ENCODE data around the gene PILRA. TPM values are rescaled to one million over a fixed set of nuclear protein-coding genes. Genes with fewer than 3 reads are reported as not detected.
"Not testable (repeated sequence)": the region's sequence is repeated elsewhere in the genome, so short reads cannot be mapped to it uniquely, and the experiment has no call there.

PILRA gene
- total and polyA plus RNA-seq, 8 donors = 1.4 to 10.0 (median 3.1) TPM; not detected in 3

- peaks cover 18 to 77% (median 64%) of the 10 kb centered on the region in 4 donors for H3K36me3 ChIP-seq
- H3K4me3 ChIP-seq = no peak overlapping the region
- 69 to 80% (median 76%) methylated on average over 6 of the region's 6 CpGs for WGBS, 5 donors
- no peak for DNase-seq
- no peaks in the 10 kb centered on the region for H3K27me3 ChIP-seq
- peaks cover 0 to 29% (median 12%) of the 10 kb centered on the region in 4 donors for H3K4me1 ChIP-seq
- no peaks in the 10 kb centered on the region for H3K9me3 ChIP-seq
- TF ChIP-seq POLR2A (IDR thresholded peaks at IDR 0.05) (no peak), EP300 (IDR thresholded peaks at IDR 0.05) (no peak), CTCF (IDR thresholded peaks at IDR 0.05) (no peak), POLR2AphosphoS5 (IDR thresholded peaks at IDR 0.05) (no peak)
- intact Hi-C loops (cut with DNase I; ENCODE audit: low total_unique reads) = no loop called here
- H3K27ac ChIP-seq = peak overlapping the region in 1 of 5 donors; percentile 43
Measured at GRCh38 chr7:100342765-100343164, 30.5 kb upstream of the PILRA start.

GRCh38 chr7:100344124-100344559, 29.1 kb upstream of the PILRA start:
- DNase-seq; intact Hi-C loops (cut with DNase I; ENCODE audit: low total_unique reads); H3K9me3 ChIP-seq; H3K4me3 ChIP-seq; H3K27me3 ChIP-seq: not testable (repeated sequence)
- peak overlapping the region in 3 of 5 donors; percentile 75 to 77 (median 77) for H3K27ac ChIP-seq
- TF ChIP-seq CTCF (IDR thresholded peaks at IDR 0.05) = peak in 1 of 7 experiments; percentile 22
- H3K36me3 ChIP-seq = peaks cover 24 to 79% (median 66%) of the 10 kb centered on the region in 4 donors
- peaks cover 0 to 28% (median 10%) of the 10 kb centered on the region in 4 donors for H3K4me1 ChIP-seq
- 83 to 92% (median 88%) methylated on average over 3 of the region's 4 CpGs for WGBS, 5 donors

GRCh38 chr7:100344560-100345287, 28.6 kb upstream of the PILRA start:
- intact Hi-C loops (cut with DNase I; ENCODE audit: low total_unique reads); H3K9me3 ChIP-seq; H3K4me3 ChIP-seq; H3K27me3 ChIP-seq: not testable (repeated sequence)
- WGBS, 5 donors = 52 to 64% (median 60%) methylated on average over 8 to 9 of the region's 13 CpGs
- Histone ChIP-seq H3K36me3 (peaks cover 27 to 79% (median 69%) of the 10 kb centered on the region in 4 donors), H3K4me1 (peaks cover 0 to 28% (median 10%) of the 10 kb centered on the region in 4 donors), H3K27ac (peak overlapping the region; percentile 11 to 77 (median 75))
- TF ChIP-seq CTCF (IDR thresholded peaks at IDR 0.05) = peak in 2 of 7 experiments; percentile 17 to 37
- peak; percentile 34 to 65 for DNase-seq

GRCh38 chr7:100345288-100345672, 28.0 kb upstream of the PILRA start:
- TF ChIP-seq CTCF (IDR thresholded peaks at IDR 0.05) = peak in 3 of 7 experiments; percentile 27 to 61 (median 54)
- peak; percentile 67 to 82 for DNase-seq
- Histone ChIP-seq H3K36me3 (peaks cover 31 to 82% (median 74%) of the 10 kb centered on the region in 4 donors), H3K4me1 (peaks cover 0 to 28% (median 10%) of the 10 kb centered on the region in 4 donors), H3K27ac (peak overlapping the region in 3 of 5 donors; percentile 38 to 77 (median 75))
- WGBS, 5 donors = 0 to 3% (median 0%) methylated on average over 2 to 3 of the region's 5 CpGs
- H3K4me3 ChIP-seq; H3K27me3 ChIP-seq; H3K9me3 ChIP-seq; intact Hi-C loops (cut with DNase I; ENCODE audit: low total_unique reads): not testable (repeated sequence)

Measured in stomach (tissue), 9 donors.